ENCODE results near the gene SIN3A. TPM values are rescaled to one million over a fixed set of nuclear protein-coding genes. Genes with fewer than 3 reads are reported as not detected.

SIN3A gene
- total and polyA plus RNA-seq, 2 of the 8 experiments (the other 6 are each of a cell fraction or from before 2014, with no cell fraction given) = 69.5 to 109 TPM

DNA sequence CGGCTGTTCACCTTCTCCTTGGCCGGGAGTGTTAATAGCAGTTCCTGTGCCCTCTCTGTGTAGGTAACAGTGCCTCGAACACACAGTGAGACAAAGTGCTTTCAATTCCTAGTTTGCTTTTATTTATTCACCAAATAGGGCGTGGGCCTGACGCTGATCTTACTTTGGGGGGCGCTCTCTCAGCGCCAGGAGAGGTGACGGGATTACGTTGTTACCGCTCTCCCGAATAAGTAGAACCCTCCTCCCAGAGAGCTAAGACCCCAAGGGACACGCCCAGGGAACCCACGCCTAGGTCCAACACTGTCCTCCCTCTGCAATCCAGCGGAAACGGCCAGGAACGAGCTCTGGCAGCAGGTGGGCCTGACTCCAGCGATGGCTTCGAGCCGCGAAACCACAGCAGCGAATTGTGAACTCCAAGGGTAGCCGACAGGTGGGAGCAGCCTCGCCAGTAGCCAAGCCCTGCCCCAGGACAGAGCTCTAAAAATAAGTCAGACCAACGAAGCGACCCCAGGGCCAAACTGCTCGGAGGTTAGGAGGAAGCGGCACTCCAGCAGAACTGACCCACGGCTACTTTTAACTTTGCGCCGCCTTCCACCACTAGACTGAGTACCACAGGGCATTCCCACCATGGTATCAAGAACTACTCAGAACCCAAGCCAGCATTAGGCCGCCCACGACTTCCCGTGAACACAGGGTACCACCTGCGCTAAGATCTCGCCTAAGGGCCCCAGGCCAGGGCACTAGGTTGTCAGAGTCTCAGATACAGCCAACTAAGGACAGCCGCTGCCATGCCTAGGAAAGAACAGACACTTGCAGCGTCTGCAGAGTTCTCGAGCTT lies 1.6 kb upstream of the SIN3A start:
- POLR2A ChIA-PET (ENCODE audit: partially characterized antibody) = interaction anchor here (0.5 to 5.0 kb wide), 21 partner anchors 10 to 468 kb away, joined by 3 to 61 read pairs (median 4); partner anchors contain the start of genes IMP3, MAN2C1, PTPN9 and SNX33
- H3K4me3 ChIP-seq (ENCODE audit: extremely low read depth in 1 of 4, insufficient read depth in 2 of 4, low read depth in 3 of 4, low read length in 4 of 4) = peak overlapping the region; percentile 84 to 93 (median 90)
- peak overlapping the region; percentile 79 for H3K4ac ChIP-seq (replicated peaks; ENCODE audit: insufficient read length, low read depth, low read length)
- peak overlapping the region; percentile 89 for H3K18ac ChIP-seq (ENCODE audit: extremely low read depth, low read length)
- no peak overlapping the region for H2BK20ac ChIP-seq (ENCODE audit: low read length)
- H3K79me2 ChIP-seq (ENCODE audit: control insufficient read depth in 1 of 2, insufficient read depth in 2 of 2, low read length in 2 of 2) = peaks cover 15 to 29% of the 10 kb centered on the region in 2 experiments
- peak overlapping the region; percentile 96 for H4K8ac ChIP-seq (ENCODE audit: extremely low read depth, insufficient read depth, low read length)
- H2BK5ac ChIP-seq (ENCODE audit: low read depth, low read length) = peak overlapping the region; percentile 93
- no peaks in the 10 kb centered on the region for H3K27me3 ChIP-seq (replicated peaks in 1 of 4; ENCODE audit: control insufficient read depth in 3 of 4, extremely low read depth in 1 of 4, insufficient read depth in 3 of 4, low read length in 3 of 4)
- H2AFZ ChIP-seq (ENCODE audit: low read length) = no peak overlapping the region
- FAIRE-seq (peak; percentile 42), DNase-seq (ENCODE audit: low read depth in 1 of 2, low spot score in 2 of 2) (peak in 1 of 2 experiments; percentile 80)
- peak overlapping the region; percentile 1 for H3K56ac ChIP-seq (replicated peaks; ENCODE audit: insufficient read length, low read depth, low read length)
- peak overlapping the region; percentile 77 to 96 (median 92) for H3K9ac ChIP-seq (replicated peaks in 1 of 4; ENCODE audit: extremely low read depth in 1 of 4, low read depth in 3 of 4, low read length in 3 of 4)
- peak overlapping the region; percentile 60 for H4K91ac ChIP-seq (replicated peaks; ENCODE audit: insufficient read length, low read length)
- H3K4me2 ChIP-seq (ENCODE audit: insufficient read depth in 1 of 2, low read depth in 2 of 2, low read length in 2 of 2) = peak overlapping the region; percentile 94 to 96
- peaks cover 22% of the 10 kb centered on the region for H3K23me2 ChIP-seq (ENCODE audit: low read depth, low read length)
- H2AK5ac ChIP-seq (ENCODE audit: low read depth, low read length) = peak overlapping the region; percentile 67
- H3K79me1 ChIP-seq (ENCODE audit: low read depth, low read length) = 0 out of 2 replicates have a peak, but pooled peaks cover 2% of the 10 kb centered on the region
- 1% methylated on average over 38 of the region's 38 CpGs; no CpG with 5 or more reads in 1 of the 2 experiments for WGBS, 2 experiments (ENCODE audit: extremely low coverage in 1 of 2, insufficient coverage in 1 of 2, insufficient read length in 1 of 2, insufficient replicate concordance in 2 of 2, low coverage in 1 of 2, low lambda C conversion rate in 2 of 2, missing lambda C conversion rate in 1 of 2)
- H3K36me3 ChIP-seq (ENCODE audit: control insufficient read depth in 2 of 4, insufficient read depth in 4 of 4, low read length in 3 of 4) = no peaks in the 10 kb centered on the region
- no peaks in the 10 kb centered on the region for H3K9me3 ChIP-seq (ENCODE audit: insufficient read depth in 2 of 2, low read depth in 1 of 2, low read length in 1 of 2)
- no peak overlapping the region for H3K23ac ChIP-seq (ENCODE audit: insufficient read length)
- peak overlapping the region; percentile 69 for H4K5ac ChIP-seq (ENCODE audit: insufficient read length, low read depth, low read length)
- H3K14ac ChIP-seq (ENCODE audit: insufficient read length) = no peak overlapping the region
- peaks cover 0 to 8% (median 3%) of the 10 kb centered on the region in 4 experiments; a peak in 2 of 7 replicates for H3K4me1 ChIP-seq (replicated peaks in 1 of 4; ENCODE audit: control insufficient read depth in 3 of 4, insufficient read depth in 4 of 4, low read length in 3 of 4)
- H2BK15ac ChIP-seq (ENCODE audit: low read length) = peak overlapping the region; percentile 20; the same call in 1 of the 2 replicates
- peaks cover 10 to 13% of the 10 kb centered on the region in 2 experiments for H4K20me1 ChIP-seq (replicated peaks in 1 of 2; ENCODE audit: control insufficient read depth in 1 of 2, insufficient read depth in 2 of 2, low read length in 2 of 2)
- H2BK12ac ChIP-seq (ENCODE audit: low read depth, low read length) = peak overlapping the region; percentile 7
- peak overlapping the region; percentile 92 for H3K27ac ChIP-seq (ENCODE audit: low read depth, low read length)
- CTCF ChIA-PET (ENCODE audit: partially characterized antibody) = interaction anchor here (0.7 to 2.4 kb wide), 11 partner anchors 10 to 438 kb away, joined by 3 to 11 read pairs (median 3); partner anchors contain the start of genes IMP3, MAN2C1 and SNX33
- no peak overlapping the region for H2BK120ac ChIP-seq (replicated peaks; ENCODE audit: low read depth, low read length)
- TF ChIP-seq, protein P1, sequence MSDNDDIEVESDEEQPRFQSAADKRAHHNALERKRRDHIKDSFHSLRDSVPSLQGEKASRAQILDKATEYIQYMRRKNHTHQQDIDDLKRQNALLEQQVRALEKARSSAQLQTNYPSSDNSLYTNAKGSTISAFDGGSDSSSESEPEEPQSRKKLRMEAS (IDR thresholded peaks at IDR 0.05) = peak; percentile 46; the same call in 1 of the 2 replicates
- TF ChIP-seq KDM4A (IDR thresholded peaks at IDR 0.05; ENCODE audit: low read depth, low read length, severe bottlenecking) (no peak), BACH1 (IDR thresholded peaks at IDR 0.05; ENCODE audit: low read length) (no peak), ZNF274 (IDR thresholded peaks at IDR 0.05; ENCODE audit: borderline replicate concordance, extremely low read depth, low read length) (no peak), CREB1 (IDR thresholded peaks at IDR 0.05) (peak; percentile 67; the same call in 1 of the 2 replicates), TAF7 (optimal IDR thresholded peaks at IDR 0.05; ENCODE audit: borderline replicate concordance, low read depth, low read length) (peak; percentile 25), TCF12 (IDR thresholded peaks at IDR 0.05; ENCODE audit: low read depth, low read length) (no peak), RAD21 (IDR thresholded peaks at IDR 0.05 in 1 of 2, conservative IDR thresholded peaks at IDR 0.05 in 1 of 2; ENCODE audit: low read depth in 2 of 2, low read length in 2 of 2) (peak in 1 of 2 experiments; percentile 38; a peak in 1 of 4 replicates), TBP (IDR thresholded peaks at IDR 0.05; ENCODE audit: low read depth, low read length) (peak; percentile 63)
- TF ChIP-seq, protein P2, sequence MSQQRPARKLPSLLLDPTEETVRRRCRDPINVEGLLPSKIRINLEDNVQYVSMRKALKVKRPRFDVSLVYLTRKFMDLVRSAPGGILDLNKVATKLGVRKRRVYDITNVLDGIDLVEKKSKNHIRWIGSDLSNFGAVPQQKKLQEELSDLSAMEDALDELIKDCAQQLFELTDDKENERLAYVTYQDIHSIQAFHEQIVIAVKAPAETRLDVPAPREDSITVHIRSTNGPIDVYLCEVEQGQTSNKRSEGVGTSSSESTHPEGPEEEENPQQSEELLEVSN (IDR thresholded peaks at IDR 0.05) = peak; percentile 19; the same call in 1 of the 2 replicates

Data from H1 (cell line).